Neural cell (in vitro differentiated cells): ENCODE results near the gene TJP1. TPM values are rescaled to one million over a fixed set of nuclear protein-coding genes. Genes with fewer than 3 reads are reported as not detected.

Source experiments
- H2AFZ ChIP-seq: fragments of 200-600, 300-800 bp; sonication (generic), shearing (Covaris generic); 2 replicates; pipeline ENCODE4 v1.6.0; 2014; ENCODE audit warnings: low read depth, mild to moderate bottlenecking, antibody characterized with exemption, low read length, moderate library complexity
- H3F3A ChIP-seq: fragments of 200-600 bp; shearing (Covaris generic); 2 replicates; pipeline ENCODE4 v1.6.1; 2016; ENCODE audit warnings: mild to moderate bottlenecking, moderate library complexity, mixed read lengths, antibody characterized with exemption, low read length; ENCODE audit not compliant: insufficient read depth, poor library complexity, severe bottlenecking
- H3K27ac ChIP-seq: fragments of 200-600, 300-800 bp; sonication (generic), shearing (Covaris generic); 2 replicates; pipeline ENCODE4 v1.5.1; 2014; ENCODE audit warnings: mild to moderate bottlenecking, low read length, moderate library complexity
- H3K27me3 ChIP-seq: fragments of 300-800, 200-600 bp; sonication (generic), shearing (Covaris generic); 2 replicates; pipeline ENCODE4 v1.6.0; 2014; ENCODE audit warnings: mild to moderate bottlenecking, low read depth, low read length, moderate library complexity; ENCODE audit not compliant: insufficient read depth
- H3K36me3 ChIP-seq: fragments of 300-800, 200-600 bp; sonication (generic), shearing (Covaris generic); 2 replicates; pipeline ENCODE4 v1.5.1; 2014; ENCODE audit warnings: mild to moderate bottlenecking, antibody characterized with exemption, low read length, moderate library complexity; ENCODE audit not compliant: insufficient read depth
- H3K4me2 ChIP-seq: fragments of 300-800, 200-600 bp; sonication (generic), shearing (Covaris generic); 2 replicates; pipeline ENCODE4 v1.6.0; 2014; ENCODE audit warnings: mild to moderate bottlenecking, low read length
- H3K4me3 ChIP-seq: fragments of 300-800, 200-600 bp; sonication (generic), shearing (Covaris generic); 2 replicates; pipeline ENCODE4 v1.5.1; 2014; ENCODE audit warnings: mild to moderate bottlenecking, low read length, moderate library complexity
- H3K79me2 ChIP-seq: fragments of 200-600 bp; shearing (Covaris generic); replicated peaks from 2 replicates; pipeline ENCODE4 v1.6.0; 2014; ENCODE audit warnings: mild to moderate bottlenecking, low read length, moderate library complexity; ENCODE audit not compliant: insufficient read depth
- H3K9ac ChIP-seq: fragments of 300-800, 200-600 bp; sonication (generic), shearing (Covaris generic); 2 replicates; pipeline ENCODE4 v1.6.1; 2016; ENCODE audit warnings: mild to moderate bottlenecking, low read length, mixed read lengths
- H3K9me2 ChIP-seq: fragments of 200-600 bp; shearing (Covaris generic); 2 replicates; pipeline ENCODE4 v1.6.1; 2016; ENCODE audit warnings: mild to moderate bottlenecking, low read length, mixed read lengths; ENCODE audit not compliant: insufficient read depth
- H3K9me3 ChIP-seq: fragments of 200-600, 300-800 bp; sonication (generic), shearing (Covaris generic); 2 replicates; pipeline ENCODE4 v1.6.1; 2016; ENCODE audit warnings: mild to moderate bottlenecking, mixed run types, low read length, moderate library complexity, mixed read lengths
- H4K20me1 ChIP-seq: fragments of 200-600 bp; shearing (Covaris generic); 2 replicates; pipeline ENCODE4 v1.6.1; 2016; ENCODE audit warnings: mild to moderate bottlenecking, mixed run types; ENCODE audit not compliant: insufficient read depth
- EP300 ChIP-seq: fragments of 450-650 bp; conservative IDR thresholded peaks from 2 replicates; pipeline ENCODE4 v1.6.1; 2014; ENCODE audit warnings: antibody characterized with exemption, mild to moderate bottlenecking, moderate library complexity; ENCODE audit not compliant: poor library complexity, severe bottlenecking
- EZH2 ChIP-seq: fragments of 200-600, 300-800 bp; shearing (Covaris generic), sonication (generic); IDR thresholded peaks from 2 replicates; pipeline ENCODE4 v1.6.1; 2014; ENCODE audit warnings: antibody characterized with exemption, low read length, borderline replicate concordance, mild to moderate bottlenecking; ENCODE audit not compliant: insufficient read depth, poor library complexity, severe bottlenecking
- MXI1 ChIP-seq: fragments of 450-650 bp; conservative IDR thresholded peaks from 2 replicates; pipeline ENCODE4 v1.6.1; 2014; ENCODE audit warnings: antibody characterized with exemption, mild to moderate bottlenecking; ENCODE audit not compliant: poor library complexity, severe bottlenecking
- POLR2AphosphoS5 ChIP-seq: IDR thresholded peaks from 2 replicates; pipeline ENCODE4 v1.6.1; 2012
- RAD21 ChIP-seq: fragments of 450-650 bp; conservative IDR thresholded peaks from 2 replicates; pipeline ENCODE4 v1.6.1; 2014; ENCODE audit warnings: antibody characterized with exemption, mild to moderate bottlenecking, moderate library complexity
- REST ChIP-seq: IDR thresholded peaks from 2 replicates; pipeline ENCODE4 v1.6.1; 2012; ENCODE audit warnings: borderline replicate concordance
- SMC3 ChIP-seq: fragments of 450-650 bp; conservative IDR thresholded peaks from 2 replicates; pipeline ENCODE4 v1.6.1; 2014; ENCODE audit warnings: antibody characterized with exemption, mild to moderate bottlenecking, moderate library complexity; ENCODE audit not compliant: poor library complexity
- TAF1 ChIP-seq: IDR thresholded peaks from 2 replicates; pipeline ENCODE4 v1.6.1; 2012; ENCODE audit warnings: low read depth
- polyA plus RNA-seq: library from polyadenylated mRNA; depleted of rRNA; stranded (reverse); fragments of >200 nt; gene quantifications from 2 replicates; pipeline ENCODE4 v1.2.3, GENCODE V29; 2014
- TF ChIP-seq, protein P1 (sequence below): fragments of 450-650 bp; IDR thresholded peaks from 2 replicates; pipeline ENCODE4 v1.5.1; 2014; ENCODE audit warnings: antibody characterized with exemption, mild to moderate bottlenecking, moderate library complexity; ENCODE audit not compliant: poor library complexity, severe bottlenecking

TJP1 gene
- polyA plus RNA-seq, 1 donor from 2014 or later: 6.2 TPM

GRCh38 chr15:29859293-29859692 lies 37.0 kb upstream of the TJP1 start:
- no peaks in the 10 kb centered on the region for H3K27me3 ChIP-seq
- no peaks in the 10 kb centered on the region for H3K79me2 ChIP-seq
- TF ChIP-seq EP300 (no peak), POLR2AphosphoS5 (no peak), MXI1 (no peak), EZH2 (no peak), SMC3 (no peak), TAF1 (no peak), REST (no peak), RAD21 (no peak)
- TF ChIP-seq, protein P1, sequence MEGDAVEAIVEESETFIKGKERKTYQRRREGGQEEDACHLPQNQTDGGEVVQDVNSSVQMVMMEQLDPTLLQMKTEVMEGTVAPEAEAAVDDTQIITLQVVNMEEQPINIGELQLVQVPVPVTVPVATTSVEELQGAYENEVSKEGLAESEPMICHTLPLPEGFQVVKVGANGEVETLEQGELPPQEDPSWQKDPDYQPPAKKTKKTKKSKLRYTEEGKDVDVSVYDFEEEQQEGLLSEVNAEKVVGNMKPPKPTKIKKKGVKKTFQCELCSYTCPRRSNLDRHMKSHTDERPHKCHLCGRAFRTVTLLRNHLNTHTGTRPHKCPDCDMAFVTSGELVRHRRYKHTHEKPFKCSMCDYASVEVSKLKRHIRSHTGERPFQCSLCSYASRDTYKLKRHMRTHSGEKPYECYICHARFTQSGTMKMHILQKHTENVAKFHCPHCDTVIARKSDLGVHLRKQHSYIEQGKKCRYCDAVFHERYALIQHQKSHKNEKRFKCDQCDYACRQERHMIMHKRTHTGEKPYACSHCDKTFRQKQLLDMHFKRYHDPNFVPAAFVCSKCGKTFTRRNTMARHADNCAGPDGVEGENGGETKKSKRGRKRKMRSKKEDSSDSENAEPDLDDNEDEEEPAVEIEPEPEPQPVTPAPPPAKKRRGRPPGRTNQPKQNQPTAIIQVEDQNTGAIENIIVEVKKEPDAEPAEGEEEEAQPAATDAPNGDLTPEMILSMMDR: no peak
- H2AFZ ChIP-seq: no peak overlapping the region
- H3K36me3 ChIP-seq: no peaks in the 10 kb centered on the region
- H3K9me2 ChIP-seq: no peaks in the 10 kb centered on the region
- no peak overlapping the region for H3K27ac ChIP-seq
- no peaks in the 10 kb centered on the region for H3K9me3 ChIP-seq
- H3K4me2 ChIP-seq: no peak overlapping the region
- no peak overlapping the region for H3K4me3 ChIP-seq
- H4K20me1 ChIP-seq: no peaks in the 10 kb centered on the region
- H3F3A ChIP-seq: no peaks in the 10 kb centered on the region
- H3K9ac ChIP-seq: no peak overlapping the region

DNA sequence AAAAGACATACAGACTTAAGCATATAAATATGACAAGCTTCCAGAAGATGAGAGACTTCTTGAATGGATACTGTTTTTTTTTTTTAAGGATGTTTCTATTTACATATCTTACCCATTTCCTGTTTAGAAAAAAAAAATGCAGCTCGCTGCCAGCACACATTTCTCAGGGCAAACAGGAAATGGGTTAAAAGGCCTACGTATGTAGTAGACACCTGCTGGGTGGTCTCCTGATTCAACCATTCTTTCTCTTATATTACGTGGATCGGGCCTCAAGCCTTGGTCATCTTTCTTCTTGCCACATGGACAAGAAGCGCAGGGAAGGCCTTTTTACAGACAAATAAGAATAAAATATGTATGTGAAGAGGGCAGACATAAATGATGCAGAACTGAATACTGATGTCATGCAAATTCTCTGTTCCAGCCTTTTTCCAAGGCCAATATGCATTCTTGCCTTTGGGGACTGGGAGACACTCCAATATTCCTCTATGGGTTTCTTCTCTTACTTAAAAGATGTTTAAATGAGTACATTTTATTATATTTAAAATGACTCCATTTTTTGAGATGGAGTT lies 35.0 kb upstream of the TJP1 start:
- Histone ChIP-seq H3K27ac (no peak overlapping the region), H4K20me1 (no peaks in the 10 kb centered on the region), H3K9ac (no peak overlapping the region), H3K4me3 (no peak overlapping the region), H3K9me3 (no peaks in the 10 kb centered on the region), H3K4me2 (no peak overlapping the region), H3F3A (no peaks in the 10 kb centered on the region), H3K27me3 (no peaks in the 10 kb centered on the region), H2AFZ (no peak overlapping the region), H3K9me2 (no peaks in the 10 kb centered on the region), H3K36me3 (no peaks in the 10 kb centered on the region), H3K79me2 (no peaks in the 10 kb centered on the region)
- TF ChIP-seq, protein P1: no peak
- TF ChIP-seq RAD21 (no peak), POLR2AphosphoS5 (no peak), EP300 (no peak), MXI1 (no peak), REST (no peak)
